ENCODE results near the gene TMPRSS15. TPM values are rescaled to one million over a fixed set of nuclear protein-coding genes. Genes with fewer than 3 reads are reported as not detected.

The TMPRSS15 gene
- total and polyA plus RNA-seq, 9 of the 15 experiments (the other 6 are each of a cell fraction or from before 2014, with no cell fraction given): 0.03 to 0.11 (median 0.04) TPM; not detected in 4

- Histone ChIP-seq H2AFZ (ENCODE audit: low read depth, low read length) (no peak overlapping the region), H4K20me1 (replicated peaks; ENCODE audit: control insufficient read depth, insufficient read depth, low read length) (no peaks in the 10 kb centered on the region), H3K27me3 (ENCODE audit: control insufficient read depth in 2 of 2, insufficient read depth in 2 of 2, low read length in 2 of 2) (no peaks in the 10 kb centered on the region), H3K9me1 (ENCODE audit: control insufficient read depth, insufficient read depth, low read length) (no peaks in the 10 kb centered on the region), H3K4me3 (no peak overlapping the region), H3K4me1 (replicated peaks in 1 of 2; ENCODE audit: control insufficient read depth in 2 of 2, insufficient read depth in 2 of 2, low read length in 2 of 2) (no peaks in the 10 kb centered on the region), H3K9me3 (replicated peaks; ENCODE audit: control insufficient read depth, insufficient read depth, low read depth, low read length) (no peaks in the 10 kb centered on the region), H3K9ac (ENCODE audit: insufficient read depth in 1 of 2, low read depth in 2 of 2, low read length in 2 of 2) (no peak overlapping the region), H3K79me2 (ENCODE audit: control insufficient read depth, insufficient read depth, low read length) (no peaks in the 10 kb centered on the region), H3K36me3 (ENCODE audit: control insufficient read depth, insufficient read depth, low read length) (no peaks in the 10 kb centered on the region), H3K4me2 (ENCODE audit: insufficient read depth, low read length) (no peak overlapping the region), H3K27ac (ENCODE audit: extremely low read depth, low read depth, low read length) (no peak overlapping the region)
- WGBS (ENCODE audit: insufficient coverage, low coverage, missing lambda C conversion rate): 0% methylated on average over 5 of the region's 5 CpGs
- CTCF ChIA-PET (ENCODE audit: low intra/inter-chr PET ratio): no interaction called here
- TF ChIP-seq E2F4 (CRISPR knock-in tag; IDR thresholded peaks at IDR 0.05; ENCODE audit: low read depth): no peak
- TF ChIP-seq KAT8 (IDR thresholded peaks at IDR 0.05; ENCODE audit: low read depth): no peak
- no peak for TF ChIP-seq HNRNPUL1 (IDR thresholded peaks at IDR 0.05; ENCODE audit: low read length)
- TF ChIP-seq NCOA1 (IDR thresholded peaks at IDR 0.05; ENCODE audit: low read depth): no peak
- no peak for TF ChIP-seq SIRT6 (IDR thresholded peaks at IDR 0.05; ENCODE audit: low read depth, low read length)
- TF ChIP-seq TBP (optimal IDR thresholded peaks at IDR 0.05; ENCODE audit: low read depth, low read length): no peak
- TF ChIP-seq, protein P1, sequence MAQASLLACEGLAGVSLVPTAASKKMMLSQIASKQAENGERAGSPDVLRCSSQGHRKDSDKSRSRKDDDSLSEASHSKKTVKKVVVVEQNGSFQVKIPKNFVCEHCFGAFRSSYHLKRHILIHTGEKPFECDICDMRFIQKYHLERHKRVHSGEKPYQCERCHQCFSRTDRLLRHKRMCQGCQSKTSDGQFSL (CRISPR knock-in tag; IDR thresholded peaks at IDR 0.05): no peak
- TF ChIP-seq, protein P1 (tag; IDR thresholded peaks at IDR 0.05): no peak
- TF ChIP-seq, protein P2, sequence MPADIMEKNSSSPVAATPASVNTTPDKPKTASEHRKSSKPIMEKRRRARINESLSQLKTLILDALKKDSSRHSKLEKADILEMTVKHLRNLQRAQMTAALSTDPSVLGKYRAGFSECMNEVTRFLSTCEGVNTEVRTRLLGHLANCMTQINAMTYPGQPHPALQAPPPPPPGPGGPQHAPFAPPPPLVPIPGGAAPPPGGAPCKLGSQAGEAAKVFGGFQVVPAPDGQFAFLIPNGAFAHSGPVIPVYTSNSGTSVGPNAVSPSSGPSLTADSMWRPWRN (IDR thresholded peaks at IDR 0.05; ENCODE audit: low read depth): no peak
- no peak for TF ChIP-seq ZNF830 (CRISPR knock-in tag; IDR thresholded peaks at IDR 0.05)
- TF ChIP-seq, protein P3, sequence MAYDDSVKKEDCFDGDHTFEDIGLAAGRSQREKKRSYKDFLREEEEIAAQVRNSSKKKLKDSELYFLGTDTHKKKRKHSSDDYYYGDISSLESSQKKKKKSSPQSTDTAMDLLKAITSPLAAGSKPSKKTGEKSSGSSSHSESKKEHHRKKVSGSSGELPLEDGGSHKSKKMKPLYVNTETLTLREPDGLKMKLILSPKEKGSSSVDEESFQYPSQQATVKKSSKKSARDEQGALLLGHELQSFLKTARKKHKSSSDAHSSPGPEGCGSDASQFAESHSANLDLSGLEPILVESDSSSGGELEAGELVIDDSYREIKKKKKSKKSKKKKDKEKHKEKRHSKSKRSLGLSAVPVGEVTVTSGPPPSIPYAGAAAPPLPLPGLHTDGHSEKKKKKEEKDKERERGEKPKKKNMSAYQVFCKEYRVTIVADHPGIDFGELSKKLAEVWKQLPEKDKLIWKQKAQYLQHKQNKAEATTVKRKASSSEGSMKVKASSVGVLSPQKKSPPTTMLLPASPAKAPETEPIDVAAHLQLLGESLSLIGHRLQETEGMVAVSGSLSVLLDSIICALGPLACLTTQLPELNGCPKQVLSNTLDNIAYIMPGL (CRISPR knock-in tag; IDR thresholded peaks at IDR 0.05): no peak
- TF ChIP-seq ERF (CRISPR knock-in tag; IDR thresholded peaks at IDR 0.05): no peak
- TF ChIP-seq KLF6 (CRISPR knock-in tag; IDR thresholded peaks at IDR 0.05; ENCODE audit: borderline replicate concordance): no peak
- no peak for TF ChIP-seq MEF2A (IDR thresholded peaks at IDR 0.05; ENCODE audit: control insufficient read depth, low read depth, low read length)
- no peak for TF ChIP-seq ZBTB49 (CRISPR knock-in tag; IDR thresholded peaks at IDR 0.05; ENCODE audit: borderline replicate concordance)
- ATAC-seq (no peak), DNase-seq (ENCODE audit: extremely low read depth in 1 of 4, low spot score in 3 of 4) (no peak), FAIRE-seq (no peak)
- in situ Hi-C loops (cut with MboI): no loop called here
- intact Hi-C loops (cut with micrococcal nuclease): no loop called here
- no TSS peak for BruUV-seq (replicated peaks)
- POLR2A ChIA-PET: no interaction called here
Measured at GRCh38 chr21:18274370-18274769, 129.2 kb downstream of the TMPRSS15 start.

All from K562 (cell line).